WTC11 (cell line): ENCODE results near the gene HOXA2. TPM values are rescaled to one million over a fixed set of nuclear protein-coding genes. Genes with fewer than 3 reads are reported as not detected.

Source experiments
- ATAC-seq: fragments of 200-7000 bp; cut with Tn5 transposase; 2 replicates; pipeline ENCODE4 v1.10.0; 2021; ENCODE audit warnings: mild to moderate bottlenecking, moderate library complexity
- CTCF ChIA-PET: fragments of 300-600 bp; sonication (Branson Sonifier 250); formaldehyde crosslinking; loops from one replicate; lab custom pipeline; 2021; ENCODE audit warnings: antibody characterized with exemption; lab: Charles Lee
- POLR2A ChIA-PET: fragments of 350-600 bp; sonication (Branson Sonifier 250); formaldehyde crosslinking; loops from one replicate; lab custom pipeline; 2021; ENCODE audit warnings: antibody characterized with exemption; lab: Charles Lee
- DNase-seq: peaks from one replicate; pipeline ENCODE4 v3.0.0; 2021; ENCODE audit warnings: low spot score
- H3K27ac Mint-ChIP-seq: 2 replicates; pipeline ENCODE4 v1.8.0; 2021; ENCODE audit warnings: mixed read lengths
- H3K27me3 Mint-ChIP-seq: 2 replicates; pipeline ENCODE4 v1.8.0; 2021; ENCODE audit warnings: low read depth, mild to moderate bottlenecking, moderate library complexity, mixed read lengths
- H3K36me3 Mint-ChIP-seq: 2 replicates; pipeline ENCODE4 v1.8.0; 2021; ENCODE audit warnings: mixed read lengths
- H3K4me1 Mint-ChIP-seq: 2 replicates; pipeline ENCODE4 v1.8.0; 2022; ENCODE audit warnings: mixed read lengths
- H3K4me3 Mint-ChIP-seq: 2 replicates; pipeline ENCODE4 v1.8.0; 2021; ENCODE audit warnings: mild to moderate bottlenecking, moderate library complexity, mixed read lengths
- H3K9me3 Mint-ChIP-seq: 2 replicates; pipeline ENCODE4 v1.8.0; 2021; ENCODE audit warnings: mixed read lengths
- ATF6 ChIP-seq: sonication (generic); formaldehyde crosslinking; IDR thresholded peaks from 2 replicates; pipeline ENCODE4 v1.8.1; 2023; ENCODE audit warnings: mild to moderate bottlenecking, missing genetic modification reagents
- ELF4 ChIP-seq: sonication (generic); formaldehyde crosslinking; IDR thresholded peaks from 2 replicates; pipeline ENCODE4 v1.8.1; 2022; ENCODE audit warnings: low read depth, mild to moderate bottlenecking, moderate library complexity, missing genetic modification reagents
- ESRRA ChIP-seq: sonication (generic); formaldehyde crosslinking; IDR thresholded peaks from 2 replicates; pipeline ENCODE4 v1.8.1; 2022; ENCODE audit warnings: mild to moderate bottlenecking, missing genetic modification reagents, borderline replicate concordance
- FOXK1 ChIP-seq: sonication (generic); formaldehyde crosslinking; IDR thresholded peaks from 2 replicates; pipeline ENCODE4 v1.8.0; 2022; ENCODE audit warnings: mild to moderate bottlenecking, moderate library complexity, missing genetic modification reagents
- GABPB1 ChIP-seq: sonication (generic); formaldehyde crosslinking; IDR thresholded peaks from 2 replicates; pipeline ENCODE4 v1.8.1; 2023; ENCODE audit warnings: mild to moderate bottlenecking, missing genetic modification reagents
- GTF2I ChIP-seq: fragments of 250-450 bp; sonication (Bioruptor Pico); conservative IDR thresholded peaks from 2 replicates; pipeline ENCODE4 v1.4.0; 2021; ENCODE audit warnings: mild to moderate bottlenecking
- IRF1 ChIP-seq: sonication (generic); formaldehyde crosslinking; IDR thresholded peaks from 2 replicates; pipeline ENCODE4 v1.8.0; 2023; ENCODE audit warnings: missing genetic modification reagents
- IRF2 ChIP-seq: sonication (generic); formaldehyde crosslinking; IDR thresholded peaks from 2 replicates; pipeline ENCODE4 v1.8.0; 2022; ENCODE audit warnings: low read depth, missing genetic modification reagents, borderline replicate concordance
- JUN ChIP-seq: sonication (generic); formaldehyde crosslinking; IDR thresholded peaks from 2 replicates; pipeline ENCODE4 v1.8.0; 2023; ENCODE audit warnings: mild to moderate bottlenecking, missing genetic modification reagents
- MLX ChIP-seq: sonication (generic); formaldehyde crosslinking; IDR thresholded peaks from 2 replicates; pipeline ENCODE4 v1.8.1; 2023; ENCODE audit warnings: mild to moderate bottlenecking, missing genetic modification reagents, moderate library complexity
- NR1H2 ChIP-seq: sonication (generic); formaldehyde crosslinking; IDR thresholded peaks from 2 replicates; pipeline ENCODE4 v1.9.0; 2021; ENCODE audit warnings: mild to moderate bottlenecking, moderate library complexity, missing genetic modification reagents
- NR3C1 ChIP-seq: sonication (generic); formaldehyde crosslinking; conservative IDR thresholded peaks from 2 replicates; pipeline ENCODE4 v1.8.1; 2023; ENCODE audit warnings: low read depth, mild to moderate bottlenecking, missing genetic modification reagents
- RORB ChIP-seq: fragments of 250-450 bp; sonication (Bioruptor Pico); IDR thresholded peaks from 2 replicates; pipeline ENCODE4 v1.9.0; 2021; ENCODE audit warnings: mild to moderate bottlenecking
- SOX15 ChIP-seq: fragments of 250-450 bp; sonication (Bioruptor Pico); IDR thresholded peaks from 2 replicates; pipeline ENCODE4 v1.9.0; 2021; ENCODE audit warnings: mild to moderate bottlenecking
- ZNF232 ChIP-seq: sonication (generic); formaldehyde crosslinking; IDR thresholded peaks from 2 replicates; pipeline ENCODE4 v1.8.0; 2022; ENCODE audit warnings: mild to moderate bottlenecking, missing genetic modification reagents
- ZNF396 ChIP-seq: fragments of 250-450 bp; sonication (Bioruptor Pico); IDR thresholded peaks from 2 replicates; pipeline ENCODE4 v1.8.0; 2021; ENCODE audit warnings: mild to moderate bottlenecking, moderate library complexity, borderline replicate concordance
- total RNA-seq: library from RNA; stranded (reverse); gene quantifications from 3 replicates; pipeline ENCODE4 v1.2.3, GENCODE V29; 2021
- TF ChIP-seq, protein P1 (sequence below): fragments of 200-600 bp; IDR thresholded peaks from 2 replicates; pipeline ENCODE4 v1.8.0; 2022; ENCODE audit warnings: antibody characterized with exemption
- TF ChIP-seq, protein P2 (sequence below): sonication (generic); formaldehyde crosslinking; IDR thresholded peaks from 2 replicates; pipeline ENCODE4 v1.8.1; 2022; ENCODE audit warnings: low read depth, missing genetic modification reagents, borderline replicate concordance

The HOXA2 gene
- total RNA-seq, 1 experiment from 2014 or later: not detected

DNA sequence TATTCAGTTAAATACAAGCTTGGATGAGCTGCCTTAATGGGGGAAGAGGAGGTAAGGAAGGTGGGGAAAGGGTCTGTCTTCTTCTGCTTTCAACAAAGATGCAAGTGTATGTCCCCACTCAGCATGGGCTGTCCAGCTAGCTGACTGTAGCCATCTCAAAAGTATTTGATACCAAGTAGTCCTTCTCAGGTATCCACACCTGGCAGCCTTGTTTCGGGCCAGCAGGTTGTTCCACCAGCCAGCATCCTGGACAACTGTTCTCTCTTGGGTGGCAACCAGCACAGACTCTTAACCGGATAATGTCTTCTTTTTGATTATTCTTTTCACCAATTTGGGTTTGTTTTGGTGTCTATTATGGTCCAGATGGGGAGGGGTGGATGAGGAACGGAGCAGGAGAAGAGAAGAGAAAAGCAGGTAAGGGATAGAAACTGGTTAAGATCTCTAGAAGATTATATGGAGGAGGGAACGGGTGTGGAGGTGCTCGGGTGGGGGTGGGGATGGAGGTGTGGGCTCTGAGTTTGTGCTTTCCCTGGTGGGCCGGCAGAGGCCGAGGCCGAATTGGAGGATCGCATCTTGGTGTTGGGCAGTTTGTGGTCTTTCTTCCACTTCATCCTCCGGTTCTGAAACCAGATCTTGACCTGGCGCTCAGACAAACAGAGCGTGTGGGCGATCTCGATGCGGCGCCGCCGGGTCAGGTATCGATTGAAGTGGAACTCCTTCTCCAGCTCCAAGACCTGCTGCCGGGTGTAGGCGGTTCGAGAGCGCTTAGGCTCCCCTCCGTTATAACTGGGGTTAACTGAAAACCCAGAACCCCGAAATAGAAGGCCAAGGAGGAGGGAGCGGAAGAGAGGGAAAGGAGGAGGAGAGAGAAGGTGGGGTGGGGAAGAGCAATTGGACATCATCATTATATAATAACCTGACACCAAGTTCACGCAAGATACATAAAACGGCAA, 26.6 kb upstream of the HOXA2 start (continued):
- TF ChIP-seq IRF2 (CRISPR knock-in tag) (no peak), MLX (CRISPR knock-in tag) (no peak)
- TF ChIP-seq, all 79 proteins: peak for 0

DNA sequence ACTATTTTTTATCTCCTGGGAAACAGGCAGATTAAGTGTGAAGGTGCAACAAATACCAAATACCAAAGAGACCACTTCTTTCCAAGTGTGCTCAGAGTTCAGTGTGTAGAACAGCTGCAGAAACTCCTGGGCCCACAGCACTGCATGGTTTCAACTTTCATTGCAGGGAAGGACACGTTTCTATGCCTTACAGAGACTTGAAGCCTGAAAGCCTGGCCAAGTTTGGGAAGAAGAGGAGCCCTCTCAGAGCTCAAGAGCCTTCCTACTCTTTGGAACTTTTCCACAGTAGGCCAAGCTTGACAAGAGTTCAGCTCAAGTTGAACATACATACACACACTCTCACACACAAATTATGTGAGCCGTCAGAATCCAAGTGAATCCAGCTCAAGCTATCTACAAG, 25.6 kb upstream of the HOXA2 start:
- Mint-ChIP-seq H3K4me3 (no peak overlapping the region), H3K9me3 (no peaks in the 10 kb centered on the region), H3K27me3 (peaks cover 96% of the 10 kb centered on the region), H3K4me1 (peaks cover 15% of the 10 kb centered on the region), H3K36me3 (no peaks in the 10 kb centered on the region), H3K27ac (no peak overlapping the region)
- ChIA-PET POLR2A (no interaction called here), CTCF (interaction anchor here (1.1 to 1.5 kb wide), 2 partner anchors 33 to 52 kb away, joined by 5 to 6 read pairs; no protein-coding TSS in a partner anchor)
- no peak for ATAC-seq
- TF ChIP-seq IRF1 (CRISPR knock-in tag): no peak
- TF ChIP-seq FOXK1 (CRISPR knock-in tag): no peak
- TF ChIP-seq NR1H2 (CRISPR knock-in tag): no peak
- no peak for TF ChIP-seq ZNF232 (CRISPR knock-in tag)
- no peak for TF ChIP-seq ESRRA
- no peak for TF ChIP-seq ELF4
- TF ChIP-seq RORB (CRISPR knock-in tag): no peak
- no peak for TF ChIP-seq ATF6 (CRISPR knock-in tag)
- TF ChIP-seq, protein P1, sequence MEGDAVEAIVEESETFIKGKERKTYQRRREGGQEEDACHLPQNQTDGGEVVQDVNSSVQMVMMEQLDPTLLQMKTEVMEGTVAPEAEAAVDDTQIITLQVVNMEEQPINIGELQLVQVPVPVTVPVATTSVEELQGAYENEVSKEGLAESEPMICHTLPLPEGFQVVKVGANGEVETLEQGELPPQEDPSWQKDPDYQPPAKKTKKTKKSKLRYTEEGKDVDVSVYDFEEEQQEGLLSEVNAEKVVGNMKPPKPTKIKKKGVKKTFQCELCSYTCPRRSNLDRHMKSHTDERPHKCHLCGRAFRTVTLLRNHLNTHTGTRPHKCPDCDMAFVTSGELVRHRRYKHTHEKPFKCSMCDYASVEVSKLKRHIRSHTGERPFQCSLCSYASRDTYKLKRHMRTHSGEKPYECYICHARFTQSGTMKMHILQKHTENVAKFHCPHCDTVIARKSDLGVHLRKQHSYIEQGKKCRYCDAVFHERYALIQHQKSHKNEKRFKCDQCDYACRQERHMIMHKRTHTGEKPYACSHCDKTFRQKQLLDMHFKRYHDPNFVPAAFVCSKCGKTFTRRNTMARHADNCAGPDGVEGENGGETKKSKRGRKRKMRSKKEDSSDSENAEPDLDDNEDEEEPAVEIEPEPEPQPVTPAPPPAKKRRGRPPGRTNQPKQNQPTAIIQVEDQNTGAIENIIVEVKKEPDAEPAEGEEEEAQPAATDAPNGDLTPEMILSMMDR: no peak
- no peak for TF ChIP-seq NR3C1 (CRISPR knock-in tag)
- no peak for TF ChIP-seq ZNF396 (CRISPR knock-in tag)
- TF ChIP-seq GABPB1 (CRISPR knock-in tag): no peak
- no peak for TF ChIP-seq JUN (CRISPR knock-in tag)
- no peak for TF ChIP-seq GTF2I (CRISPR knock-in tag)
- no peak for TF ChIP-seq SOX15 (CRISPR knock-in tag)
- TF ChIP-seq, protein P2, sequence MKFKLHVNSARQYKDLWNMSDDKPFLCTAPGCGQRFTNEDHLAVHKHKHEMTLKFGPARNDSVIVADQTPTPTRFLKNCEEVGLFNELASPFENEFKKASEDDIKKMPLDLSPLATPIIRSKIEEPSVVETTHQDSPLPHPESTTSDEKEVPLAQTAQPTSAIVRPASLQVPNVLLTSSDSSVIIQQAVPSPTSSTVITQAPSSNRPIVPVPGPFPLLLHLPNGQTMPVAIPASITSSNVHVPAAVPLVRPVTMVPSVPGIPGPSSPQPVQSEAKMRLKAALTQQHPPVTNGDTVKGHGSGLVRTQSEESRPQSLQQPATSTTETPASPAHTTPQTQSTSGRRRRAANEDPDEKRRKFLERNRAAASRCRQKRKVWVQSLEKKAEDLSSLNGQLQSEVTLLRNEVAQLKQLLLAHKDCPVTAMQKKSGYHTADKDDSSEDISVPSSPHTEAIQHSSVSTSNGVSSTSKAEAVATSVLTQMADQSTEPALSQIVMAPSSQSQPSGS (CRISPR knock-in tag): no peak
- no peak for DNase-seq
